ENCODE results near the gene LMBR1L. TPM values are rescaled to one million over a fixed set of nuclear protein-coding genes. Genes with fewer than 3 reads are reported as not detected.

LMBR1L gene
- total RNA-seq, 1 experiment from 2014 or later, result 55.1 TPM

DNA sequence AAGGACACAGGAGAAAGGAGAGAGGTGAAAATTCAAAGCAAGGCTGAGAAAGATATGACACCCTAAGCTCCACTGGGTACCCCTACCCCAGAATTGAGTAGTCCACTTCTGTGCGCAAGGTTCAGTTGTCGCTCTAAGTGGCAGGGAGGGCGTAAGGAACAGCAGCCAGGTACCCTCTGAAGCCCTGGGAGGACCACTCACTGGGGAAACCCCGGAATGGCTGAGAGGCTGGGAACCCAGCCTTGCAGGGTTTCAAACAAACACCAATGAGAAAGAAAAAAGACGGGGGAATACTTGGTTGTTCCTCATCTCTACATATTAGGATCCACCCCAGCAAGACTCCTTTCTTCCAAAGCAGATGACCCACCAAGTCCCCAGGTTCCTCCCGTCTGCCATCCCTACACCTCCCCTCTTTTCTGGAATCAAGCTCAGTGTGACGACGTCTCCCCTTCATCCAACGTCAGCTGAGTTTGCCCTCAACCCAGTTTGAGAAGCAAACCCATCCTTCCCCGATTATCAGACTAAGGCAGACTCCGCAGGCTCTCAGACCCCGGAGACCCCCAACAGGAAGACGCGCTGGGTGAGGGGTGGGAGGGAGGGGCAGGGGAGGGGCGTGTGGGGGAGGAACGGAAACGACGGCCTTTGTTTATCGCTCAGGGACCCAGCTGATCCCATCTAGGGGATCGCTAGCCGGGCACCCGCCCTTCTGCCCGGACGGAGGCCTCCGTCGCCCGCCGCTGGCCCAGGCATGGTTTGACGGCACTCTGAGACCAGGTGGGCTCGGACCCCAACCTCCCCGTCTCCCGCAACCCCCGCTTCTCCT is 795 bp downstream of the LMBR1L start:
- peak; percentile 61 for DNase-seq
- Histone ChIP-seq H4K20me1 (ENCODE audit: control insufficient read depth, insufficient read depth, insufficient read length) (no peaks in the 10 kb centered on the region), H3K56ac (ENCODE audit: insufficient read length, low read depth, low read length) (no peak overlapping the region), H4K5ac (ENCODE audit: insufficient read length, low read depth, low read length) (no peak overlapping the region), H3K79me2 (ENCODE audit: insufficient read depth, low read length) (peaks cover 1% of the 10 kb centered on the region; the same call in 1 of the 2 replicates), H3K27me3 (ENCODE audit: insufficient read depth, low read length) (no peaks in the 10 kb centered on the region), H2BK15ac (ENCODE audit: low read depth, low read length) (no peak overlapping the region), H4K91ac (ENCODE audit: insufficient read length, low read depth, low read length) (no peak overlapping the region), H3K23me2 (ENCODE audit: insufficient read length, low read depth, low read length, poor library complexity, severe bottlenecking) (peaks cover 8% of the 10 kb centered on the region), H4K8ac (replicated peaks; ENCODE audit: insufficient read length, low read depth, low read length) (no peak overlapping the region), H2BK20ac (ENCODE audit: low read depth, low read length, poor library complexity, severe bottlenecking) (no peak overlapping the region), H3K4me1 (ENCODE audit: insufficient read depth, low read length) (peaks cover 5% of the 10 kb centered on the region; the same call in 1 of the 2 replicates), H3K9me3 (ENCODE audit: control insufficient read depth, low read depth, low read length) (no peaks in the 10 kb centered on the region), H3K9ac (ENCODE audit: extremely low read depth, insufficient read length, low read length) (peak overlapping the region; percentile 59), H2BK120ac (ENCODE audit: low read depth, low read length, poor library complexity, severe bottlenecking) (no peak overlapping the region), H2BK5ac (ENCODE audit: insufficient read length, low read length) (no peak overlapping the region), H3K18ac (ENCODE audit: insufficient read length, low read depth, low read length) (peak overlapping the region; percentile 71), H3T11ph (ENCODE audit: low read length) (no peak overlapping the region), H3K79me1 (ENCODE audit: insufficient read depth, low read depth, low read length, poor library complexity, severe bottlenecking) (peaks cover 6% of the 10 kb centered on the region), H3K23ac (ENCODE audit: insufficient read length, low read depth, low read length) (no peak overlapping the region), H2AFZ (ENCODE audit: low read length) (no peak overlapping the region), H3K4me2 (ENCODE audit: insufficient read depth, insufficient read length, low read length) (peak overlapping the region; percentile 91), H3K27ac (ENCODE audit: insufficient read length, low read depth, low read length) (no peak overlapping the region), H2AK5ac (ENCODE audit: insufficient read length, low read length) (no peak overlapping the region), H2BK12ac (ENCODE audit: insufficient read length, low read depth, low read length) (no peak overlapping the region), H3K14ac (ENCODE audit: insufficient read depth, low read length) (peak overlapping the region; percentile 80), H3K4ac (ENCODE audit: low read depth, low read length) (no peak overlapping the region)
- peaks cover 4% of the 10 kb centered on the region; the same call in 1 of the 2 replicates for H3K27me3 Mint-ChIP-seq (ENCODE audit: low read depth)
- TF ChIP-seq, protein P1, sequence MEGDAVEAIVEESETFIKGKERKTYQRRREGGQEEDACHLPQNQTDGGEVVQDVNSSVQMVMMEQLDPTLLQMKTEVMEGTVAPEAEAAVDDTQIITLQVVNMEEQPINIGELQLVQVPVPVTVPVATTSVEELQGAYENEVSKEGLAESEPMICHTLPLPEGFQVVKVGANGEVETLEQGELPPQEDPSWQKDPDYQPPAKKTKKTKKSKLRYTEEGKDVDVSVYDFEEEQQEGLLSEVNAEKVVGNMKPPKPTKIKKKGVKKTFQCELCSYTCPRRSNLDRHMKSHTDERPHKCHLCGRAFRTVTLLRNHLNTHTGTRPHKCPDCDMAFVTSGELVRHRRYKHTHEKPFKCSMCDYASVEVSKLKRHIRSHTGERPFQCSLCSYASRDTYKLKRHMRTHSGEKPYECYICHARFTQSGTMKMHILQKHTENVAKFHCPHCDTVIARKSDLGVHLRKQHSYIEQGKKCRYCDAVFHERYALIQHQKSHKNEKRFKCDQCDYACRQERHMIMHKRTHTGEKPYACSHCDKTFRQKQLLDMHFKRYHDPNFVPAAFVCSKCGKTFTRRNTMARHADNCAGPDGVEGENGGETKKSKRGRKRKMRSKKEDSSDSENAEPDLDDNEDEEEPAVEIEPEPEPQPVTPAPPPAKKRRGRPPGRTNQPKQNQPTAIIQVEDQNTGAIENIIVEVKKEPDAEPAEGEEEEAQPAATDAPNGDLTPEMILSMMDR (conservative IDR thresholded peaks at IDR 0.05), result no peak
- H3K9me3 Mint-ChIP-seq, result peaks cover 15 to 19% of the 10 kb centered on the region in 2 experiments
- WGBS (ENCODE audit: extremely low coverage, insufficient read length, low lambda C conversion rate), result no CpG with 5 or more reads among the region's 33 CpGs
- H3K27ac Mint-ChIP-seq, result peak overlapping the region in 2 of 3 experiments; percentile 95 to 96; a peak in 3 of 7 replicates
- H3K4me3 Mint-ChIP-seq, result peak overlapping the region; percentile 86 to 99
- peaks cover 23 to 31% of the 10 kb centered on the region in 2 experiments for H3K4me1 Mint-ChIP-seq
- H3K36me3 Mint-ChIP-seq (ENCODE audit: insufficient read depth in 1 of 3, low read depth in 3 of 3), result peaks cover 5 to 20% (median 5%) of the 10 kb centered on the region in 3 experiments

Data from H9 (cell line).